Amniotic stem cell (primary cell): ENCODE measurements around the gene FOXM1.
A peak's percentile ranks its signal among the peaks of the same experiment; 100 is the strongest.

Experiments used
- DNase-seq: peaks from one replicate; lab custom pipeline; 2025; lab: John Stamatoyannopoulos, UW

Gene FOXM1, protein sequence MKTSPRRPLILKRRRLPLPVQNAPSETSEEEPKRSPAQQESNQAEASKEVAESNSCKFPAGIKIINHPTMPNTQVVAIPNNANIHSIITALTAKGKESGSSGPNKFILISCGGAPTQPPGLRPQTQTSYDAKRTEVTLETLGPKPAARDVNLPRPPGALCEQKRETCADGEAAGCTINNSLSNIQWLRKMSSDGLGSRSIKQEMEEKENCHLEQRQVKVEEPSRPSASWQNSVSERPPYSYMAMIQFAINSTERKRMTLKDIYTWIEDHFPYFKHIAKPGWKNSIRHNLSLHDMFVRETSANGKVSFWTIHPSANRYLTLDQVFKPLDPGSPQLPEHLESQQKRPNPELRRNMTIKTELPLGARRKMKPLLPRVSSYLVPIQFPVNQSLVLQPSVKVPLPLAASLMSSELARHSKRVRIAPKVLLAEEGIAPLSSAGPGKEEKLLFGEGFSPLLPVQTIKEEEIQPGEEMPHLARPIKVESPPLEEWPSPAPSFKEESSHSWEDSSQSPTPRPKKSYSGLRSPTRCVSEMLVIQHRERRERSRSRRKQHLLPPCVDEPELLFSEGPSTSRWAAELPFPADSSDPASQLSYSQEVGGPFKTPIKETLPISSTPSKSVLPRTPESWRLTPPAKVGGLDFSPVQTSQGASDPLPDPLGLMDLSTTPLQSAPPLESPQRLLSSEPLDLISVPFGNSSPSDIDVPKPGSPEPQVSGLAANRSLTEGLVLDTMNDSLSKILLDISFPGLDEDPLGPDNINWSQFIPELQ

DNA sequence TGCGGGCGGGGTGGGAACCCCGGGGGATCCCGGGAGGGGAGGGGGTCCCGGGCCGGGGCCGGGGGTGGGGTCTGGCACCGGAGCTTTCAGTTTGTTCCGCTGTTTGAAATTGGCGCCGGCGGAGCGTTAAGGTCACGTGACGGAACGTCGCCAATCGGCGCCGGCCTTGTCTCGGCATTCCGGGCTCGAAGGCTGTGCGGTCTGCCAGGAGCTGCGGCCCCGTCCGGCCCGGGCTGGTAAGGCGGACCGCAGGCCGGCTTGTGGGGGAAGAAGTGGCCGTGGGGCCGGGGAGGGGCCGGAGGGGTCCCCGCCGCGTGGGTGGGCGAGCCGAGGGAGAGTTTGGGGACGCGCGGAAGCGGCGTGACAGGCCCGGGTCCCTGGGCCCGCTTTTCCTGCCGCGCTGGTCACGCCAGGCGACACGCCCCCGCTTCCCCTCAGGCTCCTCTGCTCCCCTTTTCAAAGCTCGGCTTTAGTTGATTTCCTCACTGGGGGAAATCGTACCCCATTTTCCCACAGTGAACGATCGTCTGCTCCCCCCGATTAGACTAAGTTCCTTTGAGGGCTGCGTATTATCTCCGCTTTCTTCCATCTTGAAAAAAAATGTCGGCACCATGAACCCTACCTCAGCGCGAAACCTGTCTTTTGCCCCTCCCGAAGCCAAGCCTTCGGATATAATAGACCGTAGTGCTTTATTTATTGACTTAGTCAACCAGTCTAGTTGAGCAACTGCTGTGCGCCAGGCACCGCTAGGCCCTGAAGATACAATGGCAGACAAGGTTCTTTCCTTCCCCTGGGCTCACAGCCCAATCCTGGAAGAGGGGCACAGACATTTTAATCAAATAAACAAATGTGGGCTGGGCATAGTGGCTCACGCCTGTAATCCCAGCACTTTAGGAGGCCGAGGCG, at the start of gene FOXM1, which contains the start of gene RHNO1:
Gene FOXM1, minus strand, starts transcription at position 128 of the 906 bp plus-strand sequence. CDS start 2,696 bp downstream, outside the sequence.
Gene RHNO1, plus strand, starts transcription at position 177 of the 906 bp plus-strand sequence. CDS start 8,144 bp downstream, outside the sequence.
- DNase-seq = peak; percentile 67

DNA sequence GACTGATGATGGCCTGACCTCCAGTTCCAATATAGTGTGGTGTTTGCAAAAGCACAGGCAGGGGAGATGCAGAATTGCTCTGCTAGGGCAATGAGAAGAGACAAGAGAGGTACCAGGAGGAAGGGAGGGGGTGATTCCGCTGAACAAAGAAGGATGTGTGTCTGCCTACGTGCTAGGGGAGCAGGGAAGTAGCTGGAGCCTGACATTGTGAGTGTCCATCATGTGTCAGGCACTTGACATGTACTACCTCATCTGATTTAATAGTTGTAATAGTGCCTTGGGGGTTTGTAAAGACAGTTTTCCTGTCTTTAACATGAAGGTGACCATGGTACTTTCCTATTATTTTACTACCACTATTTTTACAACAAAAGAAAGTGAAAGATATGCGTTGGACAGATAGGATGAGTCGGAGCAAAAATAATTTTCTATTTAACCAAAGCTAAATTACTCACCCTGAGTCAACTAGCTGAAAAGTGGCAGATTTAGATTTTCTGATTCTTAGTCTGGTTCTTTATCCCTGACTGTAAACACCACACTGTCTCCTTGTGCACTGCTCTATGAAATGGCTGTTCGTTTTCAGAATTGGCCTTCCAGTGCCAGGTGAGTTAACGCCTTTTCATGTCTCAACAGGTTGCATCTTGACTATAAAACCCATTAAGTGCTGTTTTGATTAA, 48.5 kb upstream of the FOXM1 start:
- no peak for DNase-seq

DNA sequence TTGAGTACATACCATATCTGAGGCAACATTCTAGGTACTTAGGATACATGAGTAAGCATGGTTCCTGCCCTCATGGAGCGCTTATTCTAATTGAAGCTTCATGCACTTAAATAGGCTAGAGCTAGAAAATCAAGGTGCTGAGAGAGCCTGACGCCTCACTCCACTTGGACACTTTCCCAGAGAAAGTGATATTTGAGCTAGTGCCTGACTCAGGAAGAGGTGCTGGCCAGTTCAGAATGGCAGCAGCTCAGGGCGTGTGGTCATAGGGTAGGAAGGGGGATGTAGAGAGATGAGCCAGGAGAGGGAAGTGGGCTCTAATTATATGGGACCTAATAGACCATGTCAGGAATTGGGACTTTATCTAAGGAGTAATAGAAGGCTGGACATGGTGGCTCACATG, 47.0 kb upstream of the FOXM1 start:
- DNase-seq = no peak

DNA sequence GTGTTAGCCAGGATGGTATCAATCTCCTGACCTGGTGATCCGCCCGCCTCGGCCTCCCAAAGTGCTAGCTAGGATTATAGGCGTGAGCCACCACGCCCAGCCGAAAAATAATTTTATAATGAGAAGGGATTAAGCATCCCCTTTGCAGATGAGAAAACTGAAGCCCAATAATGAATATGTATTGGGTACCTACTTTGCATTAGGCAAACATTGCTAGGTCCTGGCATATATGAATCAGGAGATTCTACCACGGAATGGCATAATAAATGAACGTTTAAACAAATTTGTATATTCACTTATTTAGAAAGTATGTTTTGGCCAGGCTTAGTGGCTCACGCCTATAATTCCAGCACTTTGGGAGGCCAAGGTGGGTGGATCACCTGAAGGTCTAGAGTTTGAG, 46.1 kb upstream of the FOXM1 start:
- DNase-seq = no peak

DNA sequence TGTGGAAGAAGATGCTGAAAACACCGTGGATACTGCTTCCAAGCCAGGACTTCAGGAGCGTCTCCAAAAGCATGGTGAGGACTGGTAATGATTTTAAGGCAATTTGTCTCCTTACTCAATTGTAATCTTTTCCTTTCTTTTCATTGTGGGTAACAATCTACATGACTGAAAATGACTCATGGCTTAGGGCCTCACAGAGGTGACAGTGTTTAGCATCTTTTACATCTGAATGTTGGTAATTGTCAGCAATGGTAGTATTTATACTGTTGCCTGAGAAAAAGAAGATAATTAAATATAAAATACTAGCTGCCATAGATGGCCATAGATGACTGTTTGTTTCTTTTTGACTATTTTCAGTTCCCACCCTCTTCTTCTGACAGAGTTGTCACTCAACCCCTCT, 45.4 kb upstream of the FOXM1 start:
- DNase-seq = no peak

DNA sequence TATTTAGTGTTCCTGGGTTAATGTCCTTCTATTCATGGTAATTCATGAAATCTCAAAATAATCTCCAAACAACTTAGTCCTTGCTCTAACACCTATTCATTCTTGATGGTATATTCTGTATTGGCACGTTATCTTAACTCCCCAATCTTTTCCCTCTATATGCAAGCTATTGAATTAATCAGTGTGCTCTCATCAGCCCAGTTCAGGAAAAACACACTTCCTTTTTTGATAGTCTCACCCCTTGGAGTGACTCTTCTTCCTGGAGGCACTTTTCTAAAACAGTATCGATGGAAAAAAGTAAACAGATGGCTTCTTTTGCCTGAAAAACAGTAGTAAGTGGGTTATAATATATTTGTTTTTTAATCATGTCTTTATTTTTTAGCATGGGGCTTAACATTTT, 42.3 kb upstream of the FOXM1 start:
- no peak for DNase-seq

DNA sequence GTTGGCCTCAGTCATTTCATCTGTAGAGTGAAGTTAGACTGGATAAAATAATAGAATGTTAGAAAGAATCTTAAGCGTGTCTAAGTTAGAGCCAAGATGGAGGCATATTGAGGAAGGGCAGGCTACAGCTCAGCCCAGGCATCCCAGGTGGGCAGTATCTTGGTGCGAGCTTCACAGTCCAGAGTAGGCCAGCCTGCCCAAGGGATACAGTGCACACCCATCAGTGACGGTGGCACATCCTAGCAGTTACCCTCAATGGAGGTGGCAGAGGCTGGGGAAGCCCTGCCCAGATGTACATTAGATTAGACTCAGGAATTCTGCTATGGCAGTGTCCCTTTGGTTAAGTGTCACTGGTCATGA, 35.2 kb upstream of the FOXM1 start:
- DNase-seq = no peak

DNA sequence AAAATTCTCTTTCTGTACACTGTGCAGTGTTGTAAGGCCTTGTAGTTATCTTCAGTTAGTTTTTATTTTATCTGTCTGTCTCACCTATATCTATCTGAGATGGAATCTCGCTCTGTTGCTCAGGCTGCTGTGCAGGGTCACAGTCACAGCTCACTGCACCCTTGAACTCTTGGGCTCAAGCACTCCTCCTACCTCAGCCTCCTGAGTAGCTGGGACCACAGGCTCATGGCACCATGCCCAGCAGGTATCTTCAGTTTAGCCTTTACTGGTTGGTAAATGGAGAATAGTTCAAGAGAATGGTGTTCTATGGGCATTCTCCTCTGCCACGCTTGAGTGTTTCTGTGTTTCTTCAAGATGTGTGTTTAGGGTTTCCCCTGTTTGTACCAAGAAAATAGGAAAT, 27.3 kb upstream of the FOXM1 start:
- no peak for DNase-seq

DNA sequence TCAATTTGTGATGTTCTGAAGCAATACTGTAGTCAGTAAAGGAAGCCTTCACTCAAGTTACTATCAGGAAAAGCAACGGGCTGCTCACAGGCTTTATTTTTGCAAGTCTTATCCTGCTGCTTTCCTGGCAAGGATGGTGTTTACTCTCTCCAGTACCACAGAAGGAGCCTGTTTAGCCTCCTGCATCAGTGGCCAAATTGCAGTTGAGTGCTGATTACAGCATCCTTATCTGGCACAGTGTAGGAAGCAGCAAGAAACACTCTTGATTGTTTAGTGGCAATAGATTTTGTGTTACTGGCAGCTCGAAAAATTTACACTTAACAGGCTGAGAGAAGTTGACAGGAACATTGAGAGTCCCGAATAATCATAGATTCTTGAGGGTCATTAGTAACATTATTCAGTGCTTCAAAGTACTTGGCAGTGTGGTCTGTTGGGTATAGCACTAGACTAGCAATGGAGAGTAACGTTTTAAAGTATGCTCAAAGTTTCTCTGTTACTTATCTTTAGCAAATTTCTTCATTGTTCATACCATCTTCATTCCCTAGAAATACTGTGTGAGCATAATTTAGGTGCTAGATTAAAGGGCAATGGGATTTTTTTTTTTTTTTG, 25.4 kb upstream of the FOXM1 start:
- no peak for DNase-seq

DNA sequence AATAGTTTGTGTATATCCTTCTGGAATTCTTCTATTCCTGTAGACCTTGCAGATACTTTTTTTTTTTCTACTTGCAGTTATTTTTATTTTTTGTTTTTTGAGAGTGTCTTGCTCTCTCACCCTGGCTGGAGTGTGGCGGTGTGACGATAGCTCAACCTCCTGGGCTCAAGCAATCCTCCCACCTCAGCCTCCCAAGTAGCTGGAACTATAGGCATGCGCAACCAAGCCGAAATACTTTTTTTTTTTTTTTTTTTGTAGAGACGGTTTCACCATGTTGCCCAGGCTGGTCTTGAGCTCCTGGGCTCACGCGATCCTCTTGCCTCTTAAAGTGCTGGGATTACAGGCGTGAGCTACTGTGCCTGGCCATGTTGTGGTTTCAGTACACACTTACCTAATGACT, 23.7 kb upstream of the FOXM1 start:
- DNase-seq = no peak

DNA sequence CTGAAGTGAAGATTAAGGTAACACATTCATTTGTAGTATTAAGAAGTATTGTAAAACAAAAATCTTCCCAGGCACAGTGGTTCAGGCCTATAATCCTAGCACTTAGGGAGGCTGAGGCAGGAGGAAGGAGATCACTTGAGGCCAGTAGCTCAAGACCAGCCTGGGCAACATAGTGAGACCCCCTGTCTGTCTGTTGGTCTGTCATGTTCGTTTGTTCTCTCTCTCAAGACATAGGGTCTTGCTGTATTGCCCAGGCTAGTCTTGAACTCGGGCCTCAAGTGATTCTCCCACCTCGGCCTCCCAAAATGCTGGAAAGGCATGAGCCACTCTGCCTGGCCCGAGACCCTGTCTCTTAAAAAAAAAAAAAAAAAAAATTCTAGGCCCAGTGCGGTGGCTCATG, 20.4 kb upstream of the FOXM1 start:
- DNase-seq = no peak

DNA sequence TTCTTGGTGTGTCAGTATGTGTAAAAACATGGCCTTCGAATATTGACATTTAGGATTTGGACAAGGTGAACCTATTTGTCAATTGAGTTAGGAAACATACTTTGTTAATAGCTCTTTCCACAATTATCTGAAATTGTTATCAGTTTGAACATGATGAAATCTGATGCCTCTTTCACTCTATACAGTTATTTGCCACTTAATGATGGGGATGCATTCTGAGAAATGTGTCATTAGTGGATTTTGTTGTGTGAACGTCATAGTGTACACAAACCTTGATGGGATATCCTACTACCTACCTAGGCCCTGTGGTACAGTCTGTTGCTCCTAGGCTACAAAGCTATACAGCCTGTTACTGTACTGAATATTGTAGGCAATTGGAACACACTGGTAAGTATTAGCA, 18.5 kb upstream of the FOXM1 start:
- no peak for DNase-seq

DNA sequence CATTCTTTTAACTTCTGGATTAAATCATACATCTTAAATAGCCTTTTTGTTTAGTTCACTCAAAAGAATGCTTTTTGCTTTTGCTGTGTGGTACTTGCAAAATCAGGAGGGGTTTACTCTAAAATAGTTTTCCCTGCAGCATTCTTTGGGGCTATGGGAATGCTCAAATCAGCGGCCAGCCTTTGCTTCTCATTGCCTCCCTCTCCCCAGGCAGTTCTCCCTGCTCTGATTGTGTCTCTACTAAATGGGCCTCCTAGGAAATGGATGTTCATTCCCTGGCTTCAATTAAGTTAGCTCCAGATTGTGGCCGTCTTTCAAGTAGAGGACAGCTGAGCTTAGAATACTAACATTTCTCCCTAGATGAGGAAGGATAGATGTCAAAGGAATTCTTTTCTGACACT, 18.1 kb upstream of the FOXM1 start:
- no peak for DNase-seq

DNA sequence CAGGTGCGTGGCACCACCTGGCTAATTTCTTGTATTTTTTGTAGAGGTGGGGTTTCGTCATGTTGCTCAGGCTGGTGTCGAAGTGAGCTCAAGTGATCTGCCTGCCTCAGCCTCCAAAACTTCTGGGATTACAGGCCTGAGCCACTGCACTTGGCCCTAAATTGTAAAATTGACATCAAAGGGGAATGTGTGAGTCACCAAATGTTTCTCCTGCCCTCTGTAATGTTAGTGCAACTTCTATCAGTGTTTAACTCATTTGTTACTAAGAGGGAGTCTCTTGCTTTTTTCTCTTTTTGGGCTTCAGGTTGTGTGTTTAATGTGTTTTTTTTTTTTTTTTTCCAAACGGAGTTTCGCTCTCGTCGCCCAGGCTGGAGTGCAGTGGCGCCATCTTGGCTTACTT, 16.0 kb upstream of the FOXM1 start:
- DNase-seq = peak; percentile 68

DNA sequence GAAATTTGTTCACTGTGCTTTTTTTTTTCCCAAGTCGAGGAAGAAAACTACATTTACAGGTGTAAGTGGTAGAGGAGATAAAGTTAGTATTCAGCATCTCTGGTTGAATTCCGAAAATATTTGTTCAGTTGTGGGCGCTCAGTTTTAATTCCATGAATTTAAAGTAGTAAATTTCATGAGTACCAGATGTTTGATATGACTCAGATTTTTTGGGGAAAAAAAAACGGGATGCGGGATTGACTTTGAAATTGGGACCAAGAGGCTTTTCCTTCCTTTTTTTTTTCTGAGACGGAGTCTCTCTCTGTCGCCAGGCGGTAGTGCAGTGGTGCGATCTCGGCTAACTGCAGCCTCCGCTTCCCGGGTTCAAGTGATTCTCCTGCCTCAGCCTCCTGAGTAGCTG, 15.3 kb upstream of the FOXM1 start:
- DNase-seq = no peak

DNA sequence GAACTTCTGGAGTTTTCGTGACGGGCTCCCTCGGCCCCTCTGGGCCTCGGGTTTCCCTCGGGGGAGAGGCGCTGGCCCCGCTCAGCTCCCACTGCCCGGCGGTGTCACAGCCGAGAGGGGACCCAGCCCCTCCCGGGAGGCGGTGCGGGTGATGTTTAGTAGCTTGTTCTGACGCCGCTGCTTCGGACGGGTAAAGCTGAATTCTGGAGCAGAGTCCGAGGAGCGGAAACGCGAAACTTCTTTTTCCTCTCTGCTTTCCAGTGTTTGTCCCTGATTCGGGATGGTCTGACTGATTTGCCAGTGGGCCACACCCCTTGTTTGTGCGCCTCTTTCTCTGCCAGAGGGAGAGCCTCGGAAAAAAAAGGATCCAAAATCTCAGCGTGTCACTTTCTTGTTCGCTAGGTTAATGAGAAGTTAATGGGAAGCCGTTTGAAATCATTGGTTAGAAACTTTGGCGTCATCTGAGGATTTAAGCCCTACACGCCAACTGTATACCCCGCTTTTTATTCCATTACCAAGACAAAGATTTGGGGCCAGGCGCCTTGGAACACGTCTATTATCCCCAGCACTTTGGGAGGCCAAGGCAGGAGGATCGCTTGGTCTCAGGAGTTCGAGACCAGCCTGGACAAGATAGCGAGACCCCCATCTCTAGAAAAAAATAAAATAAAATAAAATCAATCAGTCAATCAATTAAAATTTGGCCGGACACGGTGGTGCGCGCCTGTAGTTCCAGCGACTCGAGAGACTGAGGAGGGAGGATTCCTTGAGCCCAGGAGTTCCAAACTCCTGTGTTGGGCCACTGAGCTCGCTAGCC, 14.5 kb upstream of the FOXM1 start:
- peak; percentile 46 for DNase-seq

DNA sequence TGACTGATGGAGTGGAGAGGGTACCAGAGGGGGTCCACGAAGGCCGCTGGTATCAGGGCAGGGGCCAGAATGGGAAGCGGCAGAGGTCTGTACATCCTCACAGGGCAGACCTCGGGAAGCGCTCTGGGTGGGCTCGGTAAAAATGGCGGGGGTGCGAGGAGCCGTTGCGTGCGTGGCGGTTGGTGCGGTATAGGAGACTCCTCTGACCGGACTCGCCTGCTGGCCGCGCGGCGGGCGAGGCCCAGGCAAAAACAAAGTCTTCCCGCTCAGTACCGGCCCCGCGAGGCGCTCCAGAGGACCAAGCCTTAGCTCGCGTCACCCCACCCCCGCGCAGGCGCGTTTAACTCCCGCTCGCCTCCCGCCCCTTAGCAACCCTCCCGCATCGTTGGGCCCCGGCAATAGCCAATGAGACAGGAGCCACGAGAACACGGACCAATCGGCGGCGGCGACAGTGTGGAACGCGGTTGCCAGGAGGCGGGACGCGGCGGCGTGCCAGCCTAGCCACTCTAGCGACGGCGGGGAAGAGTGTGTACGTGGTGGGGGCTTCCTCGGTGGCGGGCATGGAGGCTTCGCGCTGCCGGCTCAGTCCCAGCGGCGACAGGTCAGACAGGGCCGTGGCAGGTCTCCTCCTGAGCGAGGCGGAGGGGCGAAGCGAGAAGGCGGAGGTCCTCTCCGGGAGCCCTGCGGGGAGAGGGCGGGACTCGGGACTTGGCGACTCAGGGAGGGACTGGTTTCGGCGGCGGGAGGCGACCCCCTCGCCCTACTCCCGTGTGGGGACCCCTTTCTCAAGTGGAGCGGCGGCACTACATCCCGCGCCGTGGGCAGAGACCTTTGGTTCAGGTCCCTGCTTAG, 13.6 kb upstream of the FOXM1 start, which contains the start of gene TULP3:
Gene TULP3, plus strand, starts transcription at position 504 of the 852 bp plus-strand sequence. Its CDS starts 57 bp downstream, at position 561.
- peak; percentile 94 for DNase-seq

DNA sequence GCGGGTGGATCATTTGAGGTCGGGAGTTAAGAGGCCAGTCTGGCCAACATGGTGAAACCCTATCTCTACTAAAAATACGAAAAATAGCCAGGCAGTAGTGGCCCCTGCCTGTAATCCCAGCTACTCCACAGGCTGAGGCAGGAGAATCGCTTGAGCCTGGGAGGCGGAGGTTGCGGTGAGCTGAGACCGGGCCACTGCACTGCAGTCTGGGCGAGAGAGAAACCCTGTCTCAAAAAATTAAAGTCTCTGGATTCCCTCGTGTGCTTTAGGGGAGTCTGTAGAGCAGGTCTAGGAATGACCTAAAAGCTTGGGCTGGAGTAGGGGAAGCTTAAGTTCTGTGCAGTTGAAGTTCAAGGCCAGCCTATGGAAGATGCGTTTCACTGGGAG, 13.0 kb upstream of the FOXM1 start:
- no peak for DNase-seq

DNA sequence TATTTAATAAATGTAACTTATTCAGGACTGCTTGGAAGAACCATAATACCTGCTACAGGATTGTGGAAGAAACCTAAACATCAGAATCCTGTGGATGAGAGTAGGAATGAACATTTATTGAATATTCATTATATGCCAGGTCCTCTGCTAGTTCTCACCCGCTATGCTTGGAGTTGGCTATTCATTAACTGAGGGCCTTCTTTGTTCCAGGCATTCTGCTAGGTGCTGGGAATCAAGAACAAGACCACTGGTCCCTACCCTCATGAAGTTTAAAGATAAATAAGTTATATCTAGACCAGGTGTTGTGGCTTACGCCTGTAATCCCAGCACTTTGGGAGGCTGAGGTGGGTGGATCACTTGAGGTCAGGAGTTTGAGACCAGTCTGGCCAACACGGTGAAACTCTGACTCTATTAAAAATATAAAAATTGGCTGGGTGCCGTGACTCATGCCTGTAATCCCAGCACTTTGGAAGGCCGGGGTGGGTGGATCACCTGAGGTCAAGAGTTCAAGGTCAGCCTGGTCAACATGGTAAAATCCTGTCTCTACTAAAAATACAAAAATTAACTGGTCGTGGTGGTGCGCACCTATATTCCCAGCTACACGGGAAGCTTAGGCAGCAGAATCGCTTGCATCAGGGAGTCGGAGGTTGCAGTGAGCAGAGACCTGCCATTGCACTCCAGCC, 9.9 kb upstream of the FOXM1 start:
- no peak for DNase-seq
